GM12878 (cell line): Measurements from ENCODE around the gene ELP4. TPM values are rescaled to one million over a fixed set of nuclear protein-coding genes. Genes with fewer than 3 reads are reported as not detected.

Source experiments
- ATAC-seq: fragments of 200-7000 bp; cut with Tn5 transposase; 3 replicates; pipeline ENCODE4 v1.9.1; 2020; ENCODE audit warnings: mild to moderate bottlenecking, moderate library complexity
- BruUV-seq: library from RNA; stranded (reverse); fragments of 400-500 nt; replicated peaks from 2 replicates; lab custom pipeline; 2021; lab: Mats Ljungman, UMichigan
- CTCF ChIA-PET: fragments of 300-600 bp; sonication (Branson Sonifier 250); formaldehyde crosslinking; extraction: SDS; loops from one replicate; lab custom pipeline; 2021; ENCODE audit warnings: inconsistent platforms; lab: Yijun Ruan, JAX
- POLR2A ChIA-PET: fragments of 350-600 bp; formaldehyde crosslinking; extraction: SDS; loops from one replicate; lab custom pipeline; 2021; ENCODE audit warnings: inconsistent platforms; lab: Charles Lee
- RAD21 ChIA-PET: fragments of 300-600 bp; sonication (Branson Sonifier 250); formaldehyde crosslinking; loops from one replicate; lab custom pipeline; 2023; ENCODE audit warnings: antibody characterized with exemption; ENCODE audit not compliant: unreplicated experiment; lab: Charles Lee
- SMC1A ChIA-PET: fragments of 300-600 bp; sonication (Branson Sonifier 250); formaldehyde crosslinking; loops from one replicate; lab custom pipeline; 2023; ENCODE audit not compliant: unreplicated experiment, uncharacterized antibody; lab: Charles Lee
- DNase-seq: peaks from one replicate; pipeline ENCODE4 v3.0.0-alpha.2; 2011; ENCODE audit warnings: low read depth, low spot score
- FAIRE-seq: peaks from 3 replicates; lab custom pipeline; 2011; peaks lifted over from hg19 to GRCh38; lab: Jason Lieb, UNC
- H2AFZ ChIP-seq: 2 replicates; pipeline ENCODE4 v1.6.0; 2011; ENCODE audit warnings: low read depth, low read length, control low read depth; ENCODE audit not compliant: control insufficient read depth
- H3K27ac ChIP-seq: 2 replicates; pipeline ENCODE4 v1.5.1; 2011; ENCODE audit warnings: control low read depth; ENCODE audit not compliant: control insufficient read depth, insufficient read depth
- H3K27me3 ChIP-seq, 2 experiments: replicated peaks in 1 of 2; 2 replicates each; pipeline versions ENCODE4 v1.6.0 to v1.6.1; 2011; ENCODE audit warnings: low read length in 1 of 2; ENCODE audit not compliant: control insufficient read depth in 2 of 2, insufficient read depth in 2 of 2
- H3K36me3 ChIP-seq, 2 experiments: 2 replicates each; pipeline ENCODE4 v1.5.1; 2011; ENCODE audit warnings: low read length in 1 of 2; ENCODE audit not compliant: control insufficient read depth in 2 of 2, insufficient read depth in 2 of 2
- H3K4me1 ChIP-seq: 2 replicates; pipeline ENCODE4 v1.6.1; 2011; ENCODE audit warnings: mild to moderate bottlenecking, low read length, moderate library complexity, mixed read lengths; ENCODE audit not compliant: control insufficient read depth, insufficient read depth
- H3K4me2 ChIP-seq: 2 replicates; pipeline ENCODE4 v1.6.0; 2011; ENCODE audit warnings: control low read depth; ENCODE audit not compliant: control insufficient read depth, insufficient read depth
- H3K4me3 ChIP-seq: fragments of 200-600 bp; sonication (generic); 2 replicates; pipeline ENCODE4 v1.5.1; 2016
- H3K79me2 ChIP-seq: 2 replicates; pipeline ENCODE4 v1.6.0; 2011; ENCODE audit warnings: low read length; ENCODE audit not compliant: control insufficient read depth, insufficient read depth
- H3K9ac ChIP-seq: 2 replicates; pipeline ENCODE4 v1.8.0; 2011; ENCODE audit warnings: low read length, control low read depth, mixed read lengths; ENCODE audit not compliant: control insufficient read depth, insufficient read depth
- H3K9me3 ChIP-seq: replicated peaks from 3 replicates; pipeline ENCODE4 v1.5.1; 2011; ENCODE audit warnings: mild to moderate bottlenecking, low read length; ENCODE audit not compliant: control insufficient read depth, insufficient read depth
- H4K20me1 ChIP-seq: 2 replicates; pipeline ENCODE4 v1.6.0; 2011; ENCODE audit not compliant: control insufficient read depth, insufficient read depth
- BCL11A ChIP-seq: IDR thresholded peaks from 2 replicates; pipeline ENCODE4 v1.6.1; 2011; ENCODE audit warnings: low read depth, low read length
- HCFC1 ChIP-seq: fragments of 150-350 bp; IDR thresholded peaks from 2 replicates; pipeline ENCODE4 v1.6.1; 2014; ENCODE audit warnings: low read length
- HDGF ChIP-seq: fragments of 450-650 bp; IDR thresholded peaks from 2 replicates; pipeline ENCODE4 v1.6.1; 2016; ENCODE audit warnings: antibody characterized with exemption
- NRF1 ChIP-seq: conservative IDR thresholded peaks from 2 replicates; pipeline ENCODE4 v1.6.1; 2011; ENCODE audit warnings: mild to moderate bottlenecking, low read depth, low read length, improper control_type of control experiment
- PAX5 ChIP-seq: IDR thresholded peaks from 2 replicates; pipeline ENCODE4 v1.6.1; 2011; ENCODE audit warnings: low read depth, low read length, borderline replicate concordance
- RB1 ChIP-seq: fragments of 450-650 bp; formaldehyde crosslinking; IDR thresholded peaks from 2 replicates; pipeline ENCODE4 v1.6.1; 2017; ENCODE audit warnings: mild to moderate bottlenecking, borderline replicate concordance
- RFX5 ChIP-seq: IDR thresholded peaks from 2 replicates; pipeline ENCODE4 v1.6.1; 2011; ENCODE audit warnings: low read depth, low read length, improper control_type of control experiment
- SUPT20H ChIP-seq: IDR thresholded peaks from 2 replicates; pipeline ENCODE4 v1.6.1; 2011; ENCODE audit warnings: low read depth, mild to moderate bottlenecking, low read length, moderate library complexity, borderline replicate concordance; ENCODE audit not compliant: control insufficient read depth
- ZBED1 ChIP-seq: IDR thresholded peaks from 2 replicates; pipeline ENCODE4 v1.6.1; 2016; ENCODE audit warnings: borderline replicate concordance
- WGBS: methylation state at CpG from one replicate; pipeline ENCODE4 v1.1.6; 2016; ENCODE audit warnings: low lambda C conversion rate; ENCODE audit not compliant: insufficient replicate concordance, insufficient coverage; ENCODE audit errors: missing lambda C conversion rate; 5-methylcytosine and 5-hydroxymethylcytosine counted together
- in situ Hi-C: fragments of 300-500 bp; cut with MboI; formaldehyde crosslinking; loops from 9 replicates; pipeline ENCODE4 v1.14.3; 2018; ENCODE audit warnings: mixed read lengths
- intact Hi-C: fragments of 100-400 bp; cut with micrococcal nuclease; formaldehyde crosslinking; loops from one replicate; pipeline ENCODE4 v1.14.2; 2022; ENCODE audit not compliant: unreplicated experiment
- polyA plus RNA-seq, 11 experiments: library from polyadenylated mRNA; depleted of rRNA in 4 of 11; unstranded in 6 of 11; stranded (reverse) in 5 of 11; fragments of >200 nt; fragmentation: Nextera tagmentation in 4 of 11; fragmentation: Illumina TruSeq in 1 of 11; extraction: Ambion mirVana in 4 of 11; extraction: Trizol in 1 of 11; gene quantifications; 1 replicate in 1 of 11; 2 replicates in 10 of 11; pipeline versions ENCODE4 v1.2.1 to v1.2.3, GENCODE V29; 2011 to 2016; ENCODE audit warnings: inconsistent platforms in 2 of 11, missing spikeins in 2 of 11, low read depth in 1 of 11
- total RNA-seq, 4 experiments: library from RNA; depleted of rRNA in 3 of 4; stranded (reverse); fragments of >200 nt in 3 of 4; fragmentation: Illumina TruSeq in 1 of 4; extraction: Trizol in 1 of 4; gene quantifications; 2 replicates each; pipeline versions ENCODE4 v1.2.1 to v1.2.3, GENCODE V29; 2013 to 2021
- TF ChIP-seq, protein P1 (sequence below): fragments of 450-650 bp; conservative IDR thresholded peaks from 2 replicates; pipeline ENCODE4 v1.6.1; 2017; ENCODE audit warnings: mild to moderate bottlenecking, moderate library complexity
- TF ChIP-seq, protein P2 (sequence below): fragments of 450-650 bp; IDR thresholded peaks from 2 replicates; pipeline ENCODE4 v1.6.1; 2017; ENCODE audit warnings: antibody characterized with exemption, mild to moderate bottlenecking, moderate library complexity

The ELP4 gene
- total and polyA plus RNA-seq, 10 of the 15 experiments (the other 5 are each of a cell fraction or from before 2014, with no cell fraction given): 17.7 to 36.1 (median 27.0) TPM

DNA sequence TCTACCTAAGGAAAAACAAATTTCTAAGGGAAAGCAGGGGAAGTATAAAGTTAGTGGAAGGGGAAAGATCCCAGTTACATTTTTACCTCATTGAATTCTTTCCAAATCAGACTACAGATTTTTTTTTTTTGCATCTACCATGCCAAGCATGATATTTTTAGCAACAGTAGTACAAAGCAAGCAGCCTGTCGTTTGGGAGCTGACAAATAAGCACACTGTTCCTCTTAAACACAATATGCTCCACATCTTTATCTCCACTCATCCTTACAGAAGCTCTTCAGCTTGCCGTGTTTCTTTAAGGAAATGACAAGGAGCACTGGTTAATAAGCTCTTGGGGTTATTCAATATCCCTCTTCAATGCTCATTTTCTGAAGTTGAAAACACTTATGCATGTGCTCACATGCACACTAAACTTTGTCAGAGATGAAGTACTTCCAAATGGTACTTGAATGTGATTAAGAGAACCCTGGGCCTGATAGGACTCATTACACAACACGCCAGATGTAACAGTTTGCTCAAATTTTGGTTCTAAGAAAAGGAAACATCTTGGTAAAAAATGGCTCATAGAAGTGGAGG is 247.8 kb downstream of the ELP4 start:
- H3K79me2 ChIP-seq: no peaks in the 10 kb centered on the region
- ChIA-PET CTCF (no interaction called here), POLR2A (no interaction called here), RAD21 (no interaction called here), SMC1A (no interaction called here)
- intact Hi-C loops (no loop called here), in situ Hi-C loops (no loop called here)
- 69% methylated on average over 3 of the region's 3 CpGs for WGBS
- FAIRE-seq (no peak), ATAC-seq (no peak), DNase-seq (no peak)
- H3K9me3 ChIP-seq: no peaks in the 10 kb centered on the region
- no peak for TF ChIP-seq RFX5
- TF ChIP-seq HDGF: no peak
- no peak for TF ChIP-seq NRF1
- no peak for TF ChIP-seq HCFC1
- no peak for TF ChIP-seq BCL11A
- no peak for TF ChIP-seq ZBED1
- no peak for TF ChIP-seq SUPT20H
- TF ChIP-seq RB1: no peak
- no peak overlapping the region for H3K9ac ChIP-seq
- no peak overlapping the region for H3K4me3 ChIP-seq
- H3K4me1 ChIP-seq: no peaks in the 10 kb centered on the region
- H3K4me2 ChIP-seq: no peak overlapping the region
- no peaks in the 10 kb centered on the region for H3K36me3 ChIP-seq
- BruUV-seq: no TSS peak
- H2AFZ ChIP-seq: no peak overlapping the region
- H4K20me1 ChIP-seq: no peaks in the 10 kb centered on the region
- H3K27me3 ChIP-seq: no peaks in the 10 kb centered on the region
- no peak overlapping the region for H3K27ac ChIP-seq

DNA sequence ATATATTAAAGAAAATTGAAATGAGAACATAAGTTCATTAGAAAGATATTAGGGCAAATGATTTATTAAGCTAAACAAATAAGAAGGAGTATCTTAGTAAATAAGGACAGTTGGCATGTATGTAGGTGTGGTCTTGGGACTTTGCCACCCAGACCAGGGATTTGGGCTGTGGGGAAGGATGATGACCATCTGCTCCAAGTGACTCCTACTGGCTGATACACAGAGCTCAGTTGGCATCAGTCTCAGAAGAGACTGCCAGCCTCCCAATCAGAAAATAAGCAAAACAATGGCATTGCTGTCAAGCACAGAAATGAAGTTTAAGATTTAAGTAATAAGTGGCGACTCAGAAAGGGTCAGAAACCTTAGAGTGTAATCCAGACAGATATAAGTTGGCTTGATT is 252.1 kb downstream of the ELP4 start:
- WGBS: 100% methylated on average over 1 of the region's 1 CpG
- intact Hi-C loops: no loop called here
- ATAC-seq (no peak), FAIRE-seq (no peak), DNase-seq (no peak)
- Histone ChIP-seq H3K9me3 (no peaks in the 10 kb centered on the region), H3K9ac (no peak overlapping the region), H3K79me2 (no peaks in the 10 kb centered on the region), H3K27ac (no peak overlapping the region), H3K4me1 (no peaks in the 10 kb centered on the region), H4K20me1 (no peaks in the 10 kb centered on the region), H3K4me3 (no peak overlapping the region), H2AFZ (no peak overlapping the region), H3K36me3 (no peaks in the 10 kb centered on the region), H3K27me3 (no peaks in the 10 kb centered on the region), H3K4me2 (no peak overlapping the region)
- ChIA-PET POLR2A (no interaction called here), RAD21 (no interaction called here), CTCF (interaction anchor here (0.7 to 1.3 kb wide), 2 partner anchors 22 to 121 kb away, joined by 3 to 4 read pairs; no protein-coding TSS in a partner anchor), SMC1A (interaction anchor here (1.3 kb wide), 1 partner anchor 14 kb away, joined by 3 read pairs; no protein-coding TSS in a partner anchor)
- no TSS peak for BruUV-seq
- in situ Hi-C loops: no loop called here
- TF ChIP-seq NRF1 (no peak), PAX5 (no peak)
- TF ChIP-seq, protein P1, sequence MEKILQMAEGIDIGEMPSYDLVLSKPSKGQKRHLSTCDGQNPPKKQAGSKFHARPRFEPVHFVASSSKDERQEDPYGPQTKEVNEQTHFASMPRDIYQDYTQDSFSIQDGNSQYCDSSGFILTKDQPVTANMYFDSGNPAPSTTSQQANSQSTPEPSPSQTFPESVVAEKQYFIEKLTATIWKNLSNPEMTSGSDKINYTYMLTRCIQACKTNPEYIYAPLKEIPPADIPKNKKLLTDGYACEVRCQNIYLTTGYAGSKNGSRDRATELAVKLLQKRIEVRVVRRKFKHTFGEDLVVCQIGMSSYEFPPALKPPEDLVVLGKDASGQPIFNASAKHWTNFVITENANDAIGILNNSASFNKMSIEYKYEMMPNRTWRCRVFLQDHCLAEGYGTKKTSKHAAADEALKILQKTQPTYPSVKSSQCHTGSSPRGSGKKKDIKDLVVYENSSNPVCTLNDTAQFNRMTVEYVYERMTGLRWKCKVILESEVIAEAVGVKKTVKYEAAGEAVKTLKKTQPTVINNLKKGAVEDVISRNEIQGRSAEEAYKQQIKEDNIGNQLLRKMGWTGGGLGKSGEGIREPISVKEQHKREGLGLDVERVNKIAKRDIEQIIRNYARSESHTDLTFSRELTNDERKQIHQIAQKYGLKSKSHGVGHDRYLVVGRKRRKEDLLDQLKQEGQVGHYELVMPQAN: no peak
- TF ChIP-seq, protein P2, sequence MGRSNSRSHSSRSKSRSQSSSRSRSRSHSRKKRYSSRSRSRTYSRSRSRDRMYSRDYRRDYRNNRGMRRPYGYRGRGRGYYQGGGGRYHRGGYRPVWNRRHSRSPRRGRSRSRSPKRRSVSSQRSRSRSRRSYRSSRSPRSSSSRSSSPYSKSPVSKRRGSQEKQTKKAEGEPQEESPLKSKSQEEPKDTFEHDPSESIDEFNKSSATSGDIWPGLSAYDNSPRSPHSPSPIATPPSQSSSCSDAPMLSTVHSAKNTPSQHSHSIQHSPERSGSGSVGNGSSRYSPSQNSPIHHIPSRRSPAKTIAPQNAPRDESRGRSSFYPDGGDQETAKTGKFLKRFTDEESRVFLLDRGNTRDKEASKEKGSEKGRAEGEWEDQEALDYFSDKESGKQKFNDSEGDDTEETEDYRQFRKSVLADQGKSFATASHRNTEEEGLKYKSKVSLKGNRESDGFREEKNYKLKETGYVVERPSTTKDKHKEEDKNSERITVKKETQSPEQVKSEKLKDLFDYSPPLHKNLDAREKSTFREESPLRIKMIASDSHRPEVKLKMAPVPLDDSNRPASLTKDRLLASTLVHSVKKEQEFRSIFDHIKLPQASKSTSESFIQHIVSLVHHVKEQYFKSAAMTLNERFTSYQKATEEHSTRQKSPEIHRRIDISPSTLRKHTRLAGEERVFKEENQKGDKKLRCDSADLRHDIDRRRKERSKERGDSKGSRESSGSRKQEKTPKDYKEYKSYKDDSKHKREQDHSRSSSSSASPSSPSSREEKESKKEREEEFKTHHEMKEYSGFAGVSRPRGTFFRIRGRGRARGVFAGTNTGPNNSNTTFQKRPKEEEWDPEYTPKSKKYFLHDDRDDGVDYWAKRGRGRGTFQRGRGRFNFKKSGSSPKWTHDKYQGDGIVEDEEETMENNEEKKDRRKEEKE: no peak
